UCSD-AML1 (cell line): Measurements from ENCODE around the gene CCDC61.

ENCODE experiments used
- DNase-seq: peaks from one replicate; lab custom pipeline; 2025; ENCODE audit not compliant: unreplicated experiment; lab: John Stamatoyannopoulos, UW

CCDC61 gene

DNA sequence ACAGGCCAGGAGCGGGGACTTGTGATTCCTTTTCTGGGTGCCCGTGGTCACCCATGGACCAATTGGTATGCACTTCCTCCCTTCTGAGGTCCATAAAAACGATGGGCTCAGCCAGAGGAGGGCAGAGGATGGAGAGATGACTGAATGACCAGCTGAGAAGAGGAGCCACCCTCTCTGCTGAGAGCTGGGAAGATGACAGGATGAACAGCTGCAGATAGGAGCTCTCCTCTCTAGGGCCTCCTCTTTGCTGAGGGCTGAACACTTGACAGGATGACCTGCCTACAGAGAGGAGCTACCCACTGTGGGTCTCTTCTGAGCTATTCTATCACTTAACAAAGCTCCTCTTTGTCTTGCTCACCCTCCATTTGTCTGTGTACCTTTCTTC lies 41.5 kb downstream of the CCDC61 start:
- DNase-seq, result no peak

DNA sequence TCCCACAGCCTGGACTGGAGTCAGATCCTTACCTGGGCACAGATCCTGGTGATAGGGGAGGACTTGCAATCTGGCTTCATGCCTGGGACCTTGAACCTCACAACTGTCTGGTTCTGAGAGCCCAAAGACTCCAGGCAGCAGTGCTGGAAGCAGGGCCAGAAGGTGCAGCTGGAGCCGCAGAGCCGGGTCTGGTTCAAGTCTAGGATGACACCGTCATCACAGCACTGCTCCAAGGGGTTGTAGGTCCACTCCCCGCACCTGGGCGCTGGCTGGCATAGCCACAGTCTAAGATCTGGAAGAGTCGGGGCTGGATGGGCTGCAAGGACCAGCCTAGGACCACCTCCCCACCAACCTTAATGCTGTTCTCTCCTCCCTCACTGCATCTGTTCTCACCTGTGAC lies 44.9 kb downstream of the CCDC61 start:
- no peak for DNase-seq

DNA sequence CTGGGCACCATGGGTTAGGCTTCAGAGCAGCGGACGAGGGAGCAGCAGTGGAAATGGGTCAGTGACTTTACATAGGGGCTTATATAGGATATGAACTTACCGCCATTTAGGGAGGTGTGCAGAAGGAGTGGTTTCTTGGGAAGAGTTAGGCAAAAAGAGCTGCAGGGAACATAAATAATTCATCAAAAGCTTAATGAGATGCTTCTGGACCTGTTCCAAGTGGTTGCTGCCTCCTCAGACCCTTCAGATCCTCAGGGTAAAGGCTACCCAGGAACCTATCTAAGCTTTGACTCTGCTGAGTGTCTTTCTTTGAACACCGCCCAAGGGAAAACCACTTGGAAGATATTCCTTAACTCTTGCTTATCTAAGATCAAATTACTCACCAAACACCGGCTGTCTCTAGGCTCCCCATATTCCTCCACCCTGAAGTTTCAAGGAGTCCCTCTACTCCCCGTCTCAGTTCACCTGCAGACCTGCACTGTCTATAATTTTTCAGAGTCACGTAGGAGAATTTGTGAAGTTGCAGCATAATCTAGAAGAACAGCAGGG lies 45.8 kb downstream of the CCDC61 start, which contains the start of gene IGFL4:
IGFL4 (minus strand) TSS at position 51 of the 549 bp plus-strand sequence; CDS start at position 11, 40 bp downstream.
- no peak for DNase-seq

DNA sequence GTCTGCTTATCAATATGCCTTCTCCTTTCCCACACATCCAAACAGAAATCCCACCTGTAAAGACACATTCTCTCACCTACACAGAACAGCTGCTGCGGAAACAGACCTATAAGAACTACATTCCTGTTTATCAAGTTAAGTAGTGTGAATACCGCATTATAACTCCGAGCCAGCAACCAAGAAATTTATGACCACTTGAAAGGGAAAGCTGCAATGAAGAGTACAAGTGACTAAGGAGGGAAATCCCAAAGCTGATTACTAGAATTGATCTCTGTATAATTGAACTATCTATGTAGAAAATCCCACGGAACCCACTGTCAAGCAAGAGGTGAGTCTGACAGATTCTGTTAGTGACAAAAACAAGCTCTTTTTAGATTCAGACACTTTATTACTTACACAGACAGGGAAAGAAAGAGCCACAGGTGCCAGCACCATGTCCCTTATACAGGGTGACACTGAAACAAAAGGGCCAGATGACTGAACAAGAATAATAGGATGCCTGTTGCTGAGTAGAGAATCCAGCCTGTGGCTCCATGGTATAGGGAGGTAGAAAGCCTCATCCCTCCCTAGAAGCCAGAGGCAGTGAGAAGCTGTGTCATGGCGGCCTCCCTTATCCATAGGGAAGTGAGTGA lies 47.1 kb downstream of the CCDC61 start:
- DNase-seq, result no peak

DNA sequence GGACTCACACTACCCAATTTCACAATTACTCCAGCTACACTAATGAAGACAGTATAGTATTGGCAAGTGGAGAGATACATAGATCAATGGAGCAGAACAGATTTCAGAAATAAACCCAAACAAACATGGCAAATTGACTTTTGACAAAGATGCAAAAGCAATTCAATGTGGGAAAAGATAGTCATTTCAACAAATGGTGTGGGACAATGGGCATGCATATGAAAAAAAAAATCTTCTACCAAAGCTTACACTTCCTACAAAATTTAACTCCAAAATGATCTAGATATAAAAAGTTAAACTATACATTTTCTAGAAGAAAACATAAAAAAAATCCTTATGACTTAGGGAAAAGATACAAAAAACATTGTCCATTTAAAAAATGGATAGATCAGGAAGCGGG lies 48.3 kb downstream of the CCDC61 start:
- no peak for DNase-seq

DNA sequence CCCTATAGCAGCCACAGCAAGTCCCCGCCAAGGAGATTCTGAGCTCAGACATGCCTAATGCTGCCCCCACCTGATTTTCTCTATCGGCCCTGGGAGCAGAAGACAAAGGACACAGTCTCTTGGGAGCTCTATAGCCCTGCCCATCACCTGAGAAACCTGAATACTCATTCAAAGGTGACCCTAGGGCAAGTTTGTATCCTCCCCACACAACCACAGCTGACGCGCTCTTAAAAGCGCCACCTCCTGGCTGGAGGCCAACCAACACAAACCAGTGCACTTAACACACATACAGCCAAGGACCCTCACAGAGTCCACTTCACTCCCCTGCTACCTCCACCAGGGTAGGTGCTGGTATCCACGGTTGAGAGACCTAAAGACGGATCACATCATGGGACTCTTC lies 54.3 kb downstream of the CCDC61 start:
- no peak for DNase-seq

DNA sequence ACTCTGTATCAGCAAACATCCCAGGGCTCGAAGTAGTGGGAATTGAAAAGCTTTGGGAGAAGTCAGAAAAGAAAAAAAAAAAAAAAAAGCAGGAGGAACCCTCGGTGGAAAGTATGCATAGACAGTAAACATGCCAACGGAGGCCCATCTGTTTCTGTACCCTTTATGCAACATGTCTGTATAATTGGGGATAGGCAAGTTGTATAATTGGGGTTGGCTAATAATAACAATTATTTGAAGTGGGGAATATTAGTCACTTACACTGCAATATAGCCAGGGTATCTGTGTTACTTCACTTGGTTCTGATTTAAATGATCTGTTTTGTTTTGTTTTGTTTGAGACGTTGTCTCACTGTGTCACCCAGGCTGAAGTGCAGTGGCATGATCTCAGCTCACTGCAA lies 57.6 kb downstream of the CCDC61 start:
- no peak for DNase-seq

DNA sequence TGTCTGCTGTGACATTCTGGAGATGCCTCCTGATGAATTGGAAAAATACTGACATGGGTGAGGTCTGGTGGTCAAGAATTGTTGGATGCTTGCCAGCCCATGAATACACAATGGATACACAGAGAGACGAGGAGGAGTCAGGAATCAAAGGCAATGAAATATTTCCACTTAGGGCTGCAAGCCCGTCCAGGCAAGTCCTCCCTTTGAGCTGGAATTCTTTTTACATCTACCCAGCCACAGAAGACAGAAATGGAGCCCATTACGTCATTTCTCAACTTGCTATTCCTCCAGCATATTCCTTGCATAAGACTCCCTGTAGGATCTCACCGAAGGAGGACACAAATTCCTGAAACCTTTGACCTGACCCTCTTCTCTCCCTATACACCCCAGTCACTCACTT lies 61.3 kb downstream of the CCDC61 start:
- DNase-seq, result no peak

DNA sequence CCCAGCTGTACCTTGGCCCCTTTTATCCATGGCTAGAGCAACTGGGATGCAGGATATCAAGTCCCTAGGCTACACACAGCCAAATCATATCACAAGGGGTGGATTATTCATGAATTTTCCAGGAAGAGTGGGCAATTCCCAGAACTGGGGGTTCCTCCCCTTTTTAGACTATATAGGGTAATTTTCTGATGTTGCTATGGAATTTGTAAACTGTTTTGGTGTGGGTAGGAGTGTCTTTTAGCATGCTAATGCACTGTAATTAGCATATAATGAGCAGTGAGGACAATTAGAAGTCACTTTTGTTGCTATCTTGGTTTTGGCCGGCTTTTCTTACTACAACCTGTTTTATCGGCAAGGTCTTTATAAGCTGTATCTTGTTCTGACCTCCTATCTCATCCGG lies 63.5 kb downstream of the CCDC61 start:
- no peak for DNase-seq

DNA sequence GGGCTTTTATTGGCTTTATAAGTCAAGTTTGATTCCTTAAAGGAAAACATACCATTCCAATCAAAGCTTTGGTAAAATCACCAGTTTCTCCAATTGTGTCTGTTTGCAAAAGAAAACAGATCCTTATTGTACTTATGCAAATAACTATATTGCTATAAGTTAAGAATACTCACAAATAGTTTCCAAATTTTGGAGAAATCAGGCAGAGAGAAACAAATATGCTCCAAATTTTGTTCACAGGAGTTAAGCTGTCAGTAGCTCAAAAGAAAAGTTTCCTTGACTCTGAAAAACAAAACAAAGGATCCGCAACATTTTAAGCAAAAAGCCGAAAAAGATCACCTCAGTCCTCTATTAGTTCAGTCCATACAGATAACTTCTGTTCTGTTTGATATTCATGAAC lies 64.7 kb downstream of the CCDC61 start:
- DNase-seq, result no peak

DNA sequence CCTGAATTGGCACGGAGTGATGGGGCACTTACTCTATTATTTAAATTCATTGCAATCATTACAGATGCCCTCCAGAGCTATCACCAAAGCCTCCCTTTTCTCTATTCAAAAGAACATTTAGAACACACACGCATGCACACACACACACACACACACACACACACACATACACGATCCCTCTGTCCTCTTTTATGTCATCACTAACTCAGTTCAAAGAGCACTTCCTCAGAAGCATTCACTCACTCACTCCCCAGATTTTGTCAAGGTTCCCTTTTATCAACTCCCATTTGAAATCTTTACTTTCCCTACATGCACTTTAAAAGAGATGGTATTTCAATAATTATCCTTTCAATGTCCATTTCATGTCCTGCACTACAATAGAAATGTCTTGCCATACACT lies 67.9 kb downstream of the CCDC61 start:
- no peak for DNase-seq

DNA sequence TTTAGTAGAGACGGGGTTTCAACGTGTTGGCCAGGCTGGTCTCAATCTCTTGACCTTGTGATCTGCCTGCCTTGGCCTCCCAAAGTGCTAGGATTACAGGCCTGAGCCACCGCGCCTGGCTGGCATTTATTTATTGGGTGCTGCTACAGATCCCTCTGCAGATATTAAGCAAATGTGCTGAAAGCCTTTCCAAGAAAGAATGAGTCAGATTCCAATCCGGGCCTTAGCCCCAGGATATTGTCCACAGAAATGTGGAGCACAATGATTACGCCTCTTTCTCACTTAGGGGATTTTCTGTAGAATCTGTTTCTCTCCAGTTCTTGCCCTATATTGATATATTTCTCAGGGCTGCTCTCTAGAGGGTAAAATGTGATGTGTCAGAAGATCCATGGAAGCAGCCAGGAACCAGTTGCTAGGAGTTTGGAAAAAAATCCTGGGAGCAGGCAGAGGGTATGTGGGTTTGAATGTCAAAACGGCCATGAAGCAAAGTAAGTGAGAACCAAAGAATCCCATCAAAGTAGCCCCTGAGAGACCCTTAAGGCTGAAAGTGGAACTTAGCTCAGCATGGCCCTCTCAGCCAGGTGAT lies 70.3 kb downstream of the CCDC61 start:
- DNase-seq, result no peak

DNA sequence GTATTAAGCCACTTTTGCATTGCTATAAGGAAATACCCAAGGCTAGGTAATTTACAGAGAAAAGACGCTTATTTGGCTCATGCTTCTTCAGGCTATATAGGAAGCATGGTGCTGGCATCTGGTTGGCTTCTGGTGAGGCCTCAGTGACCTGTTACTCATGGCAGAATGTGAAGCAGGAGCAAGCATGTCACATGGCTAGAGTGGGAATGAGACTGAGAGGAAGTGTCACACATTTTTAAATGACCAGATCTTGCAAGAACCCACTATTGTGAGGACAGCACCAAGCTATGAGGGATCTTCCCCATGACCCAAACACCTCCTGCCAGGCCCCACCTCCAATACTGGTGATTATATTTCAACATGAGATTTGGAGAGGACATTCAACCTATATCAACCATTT lies 71.2 kb downstream of the CCDC61 start:
- DNase-seq, result no peak

DNA sequence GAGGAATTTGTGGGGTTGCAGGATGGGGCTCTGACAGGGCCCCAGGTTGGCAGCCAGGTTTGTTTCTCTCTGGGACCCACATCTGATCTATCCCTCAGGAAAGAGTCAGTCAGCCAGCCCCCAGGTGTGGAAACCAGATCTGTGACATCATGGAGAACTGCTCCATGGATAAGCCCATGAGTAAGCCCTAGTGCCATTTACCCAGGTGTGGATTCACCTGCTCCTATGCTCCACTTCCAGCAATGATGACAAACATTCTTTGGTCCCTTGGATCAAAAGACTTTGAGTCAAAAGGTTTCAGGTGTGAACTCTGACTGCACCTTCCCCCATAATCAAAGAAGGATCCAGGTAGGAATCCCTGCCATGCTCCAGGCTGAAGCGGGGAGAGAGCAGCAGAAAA lies 72.4 kb downstream of the CCDC61 start:
- DNase-seq, result no peak
